Measurements from ENCODE around the gene EGFR.
A peak's percentile ranks its signal among the peaks of the same experiment; 100 is the strongest.

The EGFR gene

GRCh38 chr7:55124989-55125875, 106.4 kb downstream of the EGFR start:
- Histone ChIP-seq H3K27me3 (no peaks in the 10 kb centered on the region), H3K4me3 (no peak overlapping the region), H3K9me3 (no peaks in the 10 kb centered on the region), H3K4me1 (peaks cover 0 to 74% (median 48%) of the 10 kb centered on the region in 4 donors), H3K27ac (no peak overlapping the region), H3K36me3 (no peaks in the 10 kb centered on the region)
- intact Hi-C loops (cut with DNase I; ENCODE audit: low total_unique reads), result loop anchor here (10.0 kb wide), 1 partner anchor 50 kb away; no protein-coding TSS in a partner anchor
- no peak for DNase-seq
- no peak for TF ChIP-seq CTCF (IDR thresholded peaks at IDR 0.05)

- TF ChIP-seq CTCF (IDR thresholded peaks at IDR 0.05), result no peak
- DNase-seq, result no peak
- peaks cover 0 to 77% (median 57%) of the 10 kb centered on the region in 4 donors for H3K4me1 ChIP-seq
- no peak overlapping the region for H3K4me3 ChIP-seq
- no peaks in the 10 kb centered on the region for H3K36me3 ChIP-seq
- peak overlapping the region; percentile 79 to 85 for H3K27ac ChIP-seq
- no peaks in the 10 kb centered on the region for H3K9me3 ChIP-seq
- intact Hi-C loops (cut with DNase I; ENCODE audit: low total_unique reads), result loop anchor here (10.0 kb wide), 1 partner anchor 52 kb away; no protein-coding TSS in a partner anchor
- H3K27me3 ChIP-seq, result no peaks in the 10 kb centered on the region
Observed at GRCh38 chr7:55127135-55127551, 108.3 kb downstream of the EGFR start.

GRCh38 chr7:55127622-55128081, 108.8 kb downstream of the EGFR start:
- Histone ChIP-seq H3K27ac (peak overlapping the region; percentile 79 to 85), H3K9me3 (no peaks in the 10 kb centered on the region), H3K4me1 (peaks cover 0 to 82% (median 61%) of the 10 kb centered on the region in 4 donors), H3K4me3 (no peak overlapping the region), H3K27me3 (no peaks in the 10 kb centered on the region), H3K36me3 (no peaks in the 10 kb centered on the region)
- intact Hi-C loops (cut with DNase I; ENCODE audit: low total_unique reads), result loop anchor here (10.0 kb wide), 1 partner anchor 53 kb away; no protein-coding TSS in a partner anchor
- TF ChIP-seq CTCF (IDR thresholded peaks at IDR 0.05), result no peak
- DNase-seq, result peak; percentile 77 to 85

GRCh38 chr7:55128693-55129394, 110.0 kb downstream of the EGFR start:
- peaks cover 0 to 94% (median 73%) of the 10 kb centered on the region in 4 donors for H3K4me1 ChIP-seq
- DNase-seq, result peak in 1 of 2 donors; percentile 54
- no peaks in the 10 kb centered on the region for H3K36me3 ChIP-seq
- no peaks in the 10 kb centered on the region for H3K27me3 ChIP-seq
- peak overlapping the region; percentile 79 to 85 for H3K27ac ChIP-seq
- H3K4me3 ChIP-seq, result no peak overlapping the region
- no peak for TF ChIP-seq CTCF (IDR thresholded peaks at IDR 0.05)
- H3K9me3 ChIP-seq, result no peaks in the 10 kb centered on the region
- intact Hi-C loops (cut with DNase I; ENCODE audit: low total_unique reads), result loop anchor here (10.0 kb wide), 1 partner anchor 54 kb away; no protein-coding TSS in a partner anchor

- Histone ChIP-seq H3K27me3 (no peaks in the 10 kb centered on the region), H3K9me3 (no peaks in the 10 kb centered on the region), H3K4me3 (no peak overlapping the region), H3K4me1 (peaks cover 0 to 96% (median 75%) of the 10 kb centered on the region in 4 donors), H3K36me3 (no peaks in the 10 kb centered on the region), H3K27ac (peak overlapping the region; percentile 79 to 85)
- DNase-seq, result no peak
- intact Hi-C loops (cut with DNase I; ENCODE audit: low total_unique reads), result loop anchor here (5.0 to 10.0 kb wide), 2 partner anchors 55 to 112 kb away; partner anchors contain the start of gene EGFR
- TF ChIP-seq CTCF (IDR thresholded peaks at IDR 0.05), result no peak
Observed at GRCh38 chr7:55129541-55130394, 111.0 kb downstream of the EGFR start.

Measured in tibial artery (tissue), 4 donors.